HG02798 (cell line): ENCODE data around the gene PABPC1L2B.
"Not testable (repeated sequence)": the region's sequence is repeated elsewhere in the genome, so short reads cannot be mapped to it uniquely, and the experiment has no call there.

Experiments used
- ATAC-seq: cut with Tn5 transposase; IDR thresholded peaks from one replicate; pipeline ENCODE4 v1.9.1; 2021; ENCODE audit warnings: mild to moderate bottlenecking; ENCODE audit not compliant: unreplicated experiment, poor library complexity

PABPC1L2B gene

DNA sequence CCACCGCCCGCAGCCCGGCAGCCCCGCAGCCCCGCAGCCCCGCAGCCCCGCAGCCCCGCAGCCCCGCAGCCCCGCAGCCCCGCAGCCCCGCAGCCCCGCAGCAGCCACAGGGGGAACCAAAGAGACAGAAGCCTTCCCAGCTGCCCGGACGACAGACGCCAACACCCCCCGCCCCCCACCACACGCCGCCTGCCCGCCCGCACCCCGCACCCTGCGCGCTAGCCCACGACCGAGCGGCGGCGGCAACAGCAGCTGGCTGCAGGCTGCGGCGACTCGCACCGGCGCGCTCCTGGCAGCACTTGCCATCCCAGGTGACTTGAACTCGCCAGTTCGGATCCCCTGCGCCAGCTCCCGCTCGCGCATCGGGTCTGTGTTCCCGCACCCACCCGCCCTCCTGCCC, at the start of gene PABPC1L2B:
TSS of gene PABPC1L2B (plus strand) at position 207 of the 400 bp plus-strand sequence. CDS start 704 bp downstream, outside the sequence.
- not testable (repeated sequence) for ATAC-seq

GRCh38 chrX:72959971-72960370, 42.8 kb upstream of the PABPC1L2B start:
- not testable (repeated sequence) for ATAC-seq

DNA sequence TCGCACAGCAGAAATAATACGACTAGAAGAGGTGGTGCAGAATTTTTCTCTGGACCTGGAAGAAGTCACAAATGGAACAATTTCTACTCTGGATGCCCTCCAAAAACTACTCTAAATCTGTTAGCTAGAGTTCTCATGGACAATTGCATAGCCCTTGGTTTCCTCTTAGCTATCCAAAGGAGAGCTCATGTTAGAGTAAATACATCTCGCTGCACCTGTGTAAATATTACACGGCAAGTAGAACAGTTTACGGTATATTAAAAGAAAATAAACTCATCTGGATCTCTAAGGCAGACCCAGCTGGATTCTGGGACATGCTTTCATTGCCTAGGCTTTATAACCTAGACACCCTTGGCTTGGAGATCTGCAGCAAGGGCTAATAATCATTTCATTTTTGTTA, 30.9 kb upstream of the PABPC1L2B start:
- ATAC-seq: not testable (repeated sequence)

DNA sequence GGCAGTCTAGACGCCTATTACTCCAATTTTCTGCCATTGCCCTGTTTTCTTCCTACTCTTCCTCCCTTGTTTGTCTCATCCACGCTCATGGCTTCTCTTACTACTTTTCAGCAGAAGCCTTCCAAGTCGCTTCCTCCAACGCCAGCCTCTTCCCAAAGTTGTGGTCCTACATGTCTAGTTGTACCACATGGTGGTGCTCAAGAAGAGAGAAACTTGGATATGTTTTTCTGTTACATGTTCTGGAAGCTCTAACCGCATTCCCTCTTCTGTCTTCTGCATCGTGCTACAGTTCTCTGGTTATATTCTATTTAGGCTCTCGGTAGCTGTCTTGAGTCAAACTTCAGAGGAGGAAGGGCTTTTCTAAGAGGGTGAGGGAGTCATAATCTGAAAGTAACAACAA, 27.9 kb upstream of the PABPC1L2B start:
- ATAC-seq: not testable (repeated sequence)

GRCh38 chrX:72980894-72981469, 21.8 kb upstream of the PABPC1L2B start:
- ATAC-seq: not testable (repeated sequence)

DNA sequence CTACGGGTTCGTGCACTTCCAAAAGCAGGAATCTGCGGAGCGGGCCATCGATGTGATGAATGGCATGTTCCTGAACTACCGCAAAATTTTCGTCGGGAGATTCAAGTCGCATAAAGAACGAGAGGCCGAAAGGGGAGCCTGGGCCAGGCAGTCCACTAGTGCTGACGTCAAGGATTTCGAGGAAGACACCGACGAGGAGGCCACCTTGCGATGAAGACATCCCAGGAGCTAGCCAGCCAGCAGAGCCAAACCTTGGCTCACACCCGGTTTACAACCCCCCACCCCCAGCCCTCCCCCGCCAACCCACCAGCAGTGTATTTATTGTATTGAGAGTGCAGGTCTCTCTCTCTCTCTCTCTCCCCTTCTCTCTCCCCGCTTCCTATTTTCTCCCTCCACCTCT, 1.3 kb downstream of the PABPC1L2B start:
- not testable (repeated sequence) for ATAC-seq

- no peak for ATAC-seq
Observed at GRCh38 chrX:73021361-73022092, 18.8 kb downstream of the PABPC1L2B start.

GRCh38 chrX:73022093-73022445, 19.3 kb downstream of the PABPC1L2B start:
- not testable (repeated sequence) for ATAC-seq

DNA sequence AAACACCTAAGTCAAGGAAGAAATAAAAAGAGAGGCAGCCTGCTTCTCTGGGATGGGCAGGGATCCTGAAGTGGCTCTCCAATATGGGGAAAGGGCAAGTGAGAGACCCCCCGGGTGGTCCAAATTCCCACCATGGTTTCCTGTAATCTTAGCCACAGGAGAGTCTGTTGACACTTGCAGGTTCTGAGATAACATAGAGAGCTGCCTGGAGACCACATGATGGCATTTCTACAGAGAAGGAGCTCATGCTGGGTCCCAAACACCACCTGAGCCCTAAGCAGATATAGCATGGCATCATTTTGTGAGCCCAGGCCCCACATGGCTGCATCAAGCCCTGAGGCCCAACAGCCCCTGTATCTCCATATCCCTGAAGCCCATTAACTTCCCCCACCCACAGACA, 26.1 kb downstream of the PABPC1L2B start:
- no peak for ATAC-seq
